H9 (cell line): Measurements from ENCODE around the gene TRMT1L. TPM values are rescaled to one million over a fixed set of nuclear protein-coding genes. Genes with fewer than 3 reads are reported as not detected.

ENCODE experiments used
- DNase-seq: peaks from one replicate; pipeline ENCODE4 v3.0.0-alpha.2; 2017
- H2AFZ ChIP-seq: one replicate; pipeline ENCODE4 v1.6.1; 2013; ENCODE audit warnings: mild to moderate bottlenecking, low read length, control low read depth, moderate library complexity
- H2AK5ac ChIP-seq: 2 replicates; pipeline ENCODE4 v1.6.1; 2013; ENCODE audit warnings: low read length, control low read depth, mixed read lengths; ENCODE audit not compliant: insufficient read length
- H2BK120ac ChIP-seq: one replicate; pipeline ENCODE4 v1.6.1; 2013; ENCODE audit warnings: low read depth, mild to moderate bottlenecking, low read length, control low read depth, inconsistent platforms; ENCODE audit not compliant: poor library complexity, severe bottlenecking
- H2BK12ac ChIP-seq: 2 replicates; pipeline ENCODE4 v1.6.1; 2013; ENCODE audit warnings: low read length, control low read depth, mixed read lengths, low read depth; ENCODE audit not compliant: insufficient read length
- H2BK15ac ChIP-seq: 2 replicates; pipeline ENCODE4 v1.6.1; 2013; ENCODE audit warnings: low read depth, low read length, control low read depth
- H2BK20ac ChIP-seq: one replicate; pipeline ENCODE4 v1.6.1; 2013; ENCODE audit warnings: low read depth, mild to moderate bottlenecking, low read length, control low read depth, inconsistent platforms; ENCODE audit not compliant: poor library complexity, severe bottlenecking
- H2BK5ac ChIP-seq: 2 replicates; pipeline ENCODE4 v1.6.1; 2013; ENCODE audit warnings: low read length, control low read depth, mixed read lengths; ENCODE audit not compliant: insufficient read length
- H3K14ac ChIP-seq: 2 replicates; pipeline ENCODE4 v1.6.1; 2013; ENCODE audit warnings: low read length, control low read depth; ENCODE audit not compliant: insufficient read depth
- H3K18ac ChIP-seq: 2 replicates; pipeline ENCODE4 v1.6.1; 2013; ENCODE audit warnings: low read depth, mild to moderate bottlenecking, mixed read lengths, low read length, control low read depth; ENCODE audit not compliant: insufficient read length
- H3K23ac ChIP-seq: 2 replicates; pipeline ENCODE4 v1.6.1; 2013; ENCODE audit warnings: low read length, control low read depth, mixed read lengths, low read depth; ENCODE audit not compliant: insufficient read length
- H3K23me2 ChIP-seq: 2 replicates; pipeline ENCODE4 v1.6.1; 2013; ENCODE audit warnings: low read depth, mild to moderate bottlenecking, mixed read lengths, low read length, control low read depth; ENCODE audit not compliant: insufficient read length, poor library complexity, severe bottlenecking
- H3K27ac ChIP-seq: 2 replicates; pipeline ENCODE4 v1.5.1; 2013; ENCODE audit warnings: low read length, control low read depth, mixed read lengths, low read depth; ENCODE audit not compliant: insufficient read length
- H3K27me3 ChIP-seq: 2 replicates; pipeline ENCODE4 v1.6.1; 2013; ENCODE audit warnings: low read length, control low read depth, inconsistent platforms; ENCODE audit not compliant: insufficient read depth
- H3K4ac ChIP-seq: 2 replicates; pipeline ENCODE4 v1.6.1; 2013; ENCODE audit warnings: low read depth, mild to moderate bottlenecking, control low read depth, inconsistent platforms, low read length, moderate library complexity
- H3K4me1 ChIP-seq: 2 replicates; pipeline ENCODE4 v1.6.1; 2013; ENCODE audit warnings: low read length, control low read depth, inconsistent platforms; ENCODE audit not compliant: insufficient read depth
- H3K4me2 ChIP-seq: 2 replicates; pipeline ENCODE4 v1.6.1; 2013; ENCODE audit warnings: low read length, control low read depth, mixed read lengths; ENCODE audit not compliant: insufficient read length, insufficient read depth
- H3K56ac ChIP-seq: 2 replicates; pipeline ENCODE4 v1.6.1; 2013; ENCODE audit warnings: low read depth, mild to moderate bottlenecking, mixed read lengths, low read length, control low read depth; ENCODE audit not compliant: insufficient read length
- H3K79me1 ChIP-seq: 2 replicates; pipeline ENCODE4 v1.6.1; 2013; ENCODE audit warnings: low read depth, mild to moderate bottlenecking, moderate library complexity, low read length, control low read depth, inconsistent platforms; ENCODE audit not compliant: insufficient read depth, poor library complexity, severe bottlenecking
- H3K79me2 ChIP-seq: 2 replicates; pipeline ENCODE4 v1.6.1; 2013; ENCODE audit warnings: low read length, control low read depth, inconsistent platforms; ENCODE audit not compliant: insufficient read depth
- H3K9ac ChIP-seq: 2 replicates; pipeline ENCODE4 v1.6.1; 2013; ENCODE audit warnings: low read length, control low read depth, mixed read lengths; ENCODE audit not compliant: insufficient read length; ENCODE audit errors: extremely low read depth
- H3K9me3 ChIP-seq: one replicate; pipeline ENCODE4 v1.6.1; 2013; ENCODE audit warnings: low read depth, low read length, inconsistent platforms; ENCODE audit not compliant: control insufficient read depth
- H3T11ph ChIP-seq: one replicate; pipeline ENCODE4 v1.6.1; 2013; ENCODE audit warnings: mild to moderate bottlenecking, low read length, control low read depth, inconsistent platforms
- H4K20me1 ChIP-seq: one replicate; pipeline ENCODE4 v1.6.1; 2013; ENCODE audit not compliant: control insufficient read depth, insufficient read length, insufficient read depth
- H4K5ac ChIP-seq: 2 replicates; pipeline ENCODE4 v1.6.1; 2013; ENCODE audit warnings: low read depth, mild to moderate bottlenecking, mixed read lengths, low read length, control low read depth; ENCODE audit not compliant: insufficient read length
- H4K8ac ChIP-seq: replicated peaks from 2 replicates; pipeline ENCODE4 v1.6.1; 2013; ENCODE audit warnings: low read length, control low read depth, mixed read lengths, low read depth; ENCODE audit not compliant: insufficient read length
- H4K91ac ChIP-seq: 2 replicates; pipeline ENCODE4 v1.6.1; 2013; ENCODE audit warnings: low read depth, mild to moderate bottlenecking, moderate library complexity, mixed read lengths, low read length, control low read depth; ENCODE audit not compliant: insufficient read length
- H3K27ac Mint-ChIP-seq, 3 experiments: 2 replicates in 2 of 3; 3 replicates in 1 of 3; pipeline ENCODE4 v1.8.0; 2020 to 2021; ENCODE audit warnings: mixed read lengths in 3 of 3, mild to moderate bottlenecking in 1 of 3, moderate library complexity in 1 of 3
- H3K27me3 Mint-ChIP-seq: 2 replicates; pipeline ENCODE4 v1.8.0; 2021; ENCODE audit warnings: low read depth, mild to moderate bottlenecking, moderate library complexity, mixed read lengths
- H3K36me3 Mint-ChIP-seq, 3 experiments: 2 replicates in 2 of 3; 3 replicates in 1 of 3; pipeline ENCODE4 v1.8.0; 2020 to 2021; ENCODE audit warnings: low read depth in 3 of 3, mixed read lengths in 3 of 3; ENCODE audit not compliant: insufficient read depth in 1 of 3
- H3K4me1 Mint-ChIP-seq, 2 experiments: 2 replicates each; pipeline ENCODE4 v1.8.0; 2020; ENCODE audit warnings: mixed read lengths in 2 of 2
- H3K4me3 Mint-ChIP-seq, 2 experiments: 2 replicates in 1 of 2; 3 replicates in 1 of 2; pipeline ENCODE4 v1.8.0; 2020 to 2021; ENCODE audit warnings: mild to moderate bottlenecking in 2 of 2, mixed read lengths in 2 of 2, moderate library complexity in 1 of 2
- H3K9me3 Mint-ChIP-seq, 2 experiments: 2 replicates in 1 of 2; 3 replicates in 1 of 2; pipeline ENCODE4 v1.8.0; 2020; ENCODE audit warnings: mild to moderate bottlenecking in 2 of 2, mixed read lengths in 2 of 2, moderate library complexity in 1 of 2
- CTCF ChIP-seq: fragments of 200-600 bp; sonication (generic); conservative IDR thresholded peaks from 3 replicates; pipeline ENCODE4 v1.8.0; 2021; ENCODE audit warnings: antibody characterized with exemption, mild to moderate bottlenecking
- WGBS: extraction: QIAGEN DNeasy Blood & Tissue Kit; methylation state at CpG from one replicate; pipeline ENCODE4 v1.1.7; 2013; ENCODE audit warnings: missing lambda C conversion rate, low lambda C conversion rate, mixed read lengths; ENCODE audit not compliant: insufficient read length; ENCODE audit errors: extremely low coverage; 5-methylcytosine and 5-hydroxymethylcytosine counted together
- total RNA-seq: library from RNA; stranded (reverse); gene quantifications from 2 replicates; pipeline ENCODE4 v1.2.1, GENCODE V29; 2021

The TRMT1L gene
- total RNA-seq, 1 experiment from 2014 or later = 17.9 TPM

GRCh38 chr1:185151215-185151614 lies 5.5 kb downstream of the TRMT1L start:
- no peak overlapping the region for H4K91ac ChIP-seq
- TF ChIP-seq CTCF = no peak

More at GRCh38 chr1:185151215-185151614, 5.5 kb downstream of the TRMT1L start:
- Histone ChIP-seq H2BK15ac (no peak overlapping the region), H3K9ac (no peak overlapping the region), H3K4me2 (no peak overlapping the region), H3K9me3 (no peaks in the 10 kb centered on the region), H2AK5ac (no peak overlapping the region), H3K79me2 (no peaks in the 10 kb centered on the region), H2BK12ac (no peak overlapping the region), H3T11ph (no peak overlapping the region), H3K14ac (no peak overlapping the region), H4K20me1 (no peaks in the 10 kb centered on the region), H2AFZ (no peak overlapping the region), H3K79me1 (no peaks in the 10 kb centered on the region), H2BK120ac (no peak overlapping the region), H3K27ac (no peak overlapping the region), H3K27me3 (no peaks in the 10 kb centered on the region), H3K56ac (no peak overlapping the region), H2BK5ac (no peak overlapping the region), H3K4me1 (no peaks in the 10 kb centered on the region), H3K18ac (no peak overlapping the region), H3K23me2 (peaks cover 5% of the 10 kb centered on the region), H4K8ac (no peak overlapping the region), H2BK20ac (no peak overlapping the region), H3K4ac (no peak overlapping the region), H3K23ac (no peak overlapping the region), H4K5ac (no peak overlapping the region)
- Mint-ChIP-seq H3K9me3 (no peaks in the 10 kb centered on the region; a peak in 2 of 5 replicates), H3K27me3 (no peaks in the 10 kb centered on the region), H3K27ac (no peak overlapping the region), H3K4me3 (no peak overlapping the region), H3K36me3 (peaks cover 1 to 25% (median 17%) of the 10 kb centered on the region in 3 experiments; a peak in 6 of 7 replicates), H3K4me1 (peaks cover 7 to 8% of the 10 kb centered on the region in 2 experiments)
- WGBS = no CpG with 5 or more reads among the region's 5 CpGs
- DNase-seq = no peak
